ENCODE measurements around the gene ZNF264.

GRCh38 chr19:57212109-57212508 lies 20.8 kb downstream of the ZNF264 start:
- TF ChIP-seq, protein P1, sequence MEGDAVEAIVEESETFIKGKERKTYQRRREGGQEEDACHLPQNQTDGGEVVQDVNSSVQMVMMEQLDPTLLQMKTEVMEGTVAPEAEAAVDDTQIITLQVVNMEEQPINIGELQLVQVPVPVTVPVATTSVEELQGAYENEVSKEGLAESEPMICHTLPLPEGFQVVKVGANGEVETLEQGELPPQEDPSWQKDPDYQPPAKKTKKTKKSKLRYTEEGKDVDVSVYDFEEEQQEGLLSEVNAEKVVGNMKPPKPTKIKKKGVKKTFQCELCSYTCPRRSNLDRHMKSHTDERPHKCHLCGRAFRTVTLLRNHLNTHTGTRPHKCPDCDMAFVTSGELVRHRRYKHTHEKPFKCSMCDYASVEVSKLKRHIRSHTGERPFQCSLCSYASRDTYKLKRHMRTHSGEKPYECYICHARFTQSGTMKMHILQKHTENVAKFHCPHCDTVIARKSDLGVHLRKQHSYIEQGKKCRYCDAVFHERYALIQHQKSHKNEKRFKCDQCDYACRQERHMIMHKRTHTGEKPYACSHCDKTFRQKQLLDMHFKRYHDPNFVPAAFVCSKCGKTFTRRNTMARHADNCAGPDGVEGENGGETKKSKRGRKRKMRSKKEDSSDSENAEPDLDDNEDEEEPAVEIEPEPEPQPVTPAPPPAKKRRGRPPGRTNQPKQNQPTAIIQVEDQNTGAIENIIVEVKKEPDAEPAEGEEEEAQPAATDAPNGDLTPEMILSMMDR (IDR thresholded peaks at IDR 0.05): no peak
- no peak for TF ChIP-seq POLR2A (IDR thresholded peaks at IDR 0.05)

All from lower leg skin (tissue), 3 donors.